ENCODE results near the gene POGZ.

Gene POGZ

DNA sequence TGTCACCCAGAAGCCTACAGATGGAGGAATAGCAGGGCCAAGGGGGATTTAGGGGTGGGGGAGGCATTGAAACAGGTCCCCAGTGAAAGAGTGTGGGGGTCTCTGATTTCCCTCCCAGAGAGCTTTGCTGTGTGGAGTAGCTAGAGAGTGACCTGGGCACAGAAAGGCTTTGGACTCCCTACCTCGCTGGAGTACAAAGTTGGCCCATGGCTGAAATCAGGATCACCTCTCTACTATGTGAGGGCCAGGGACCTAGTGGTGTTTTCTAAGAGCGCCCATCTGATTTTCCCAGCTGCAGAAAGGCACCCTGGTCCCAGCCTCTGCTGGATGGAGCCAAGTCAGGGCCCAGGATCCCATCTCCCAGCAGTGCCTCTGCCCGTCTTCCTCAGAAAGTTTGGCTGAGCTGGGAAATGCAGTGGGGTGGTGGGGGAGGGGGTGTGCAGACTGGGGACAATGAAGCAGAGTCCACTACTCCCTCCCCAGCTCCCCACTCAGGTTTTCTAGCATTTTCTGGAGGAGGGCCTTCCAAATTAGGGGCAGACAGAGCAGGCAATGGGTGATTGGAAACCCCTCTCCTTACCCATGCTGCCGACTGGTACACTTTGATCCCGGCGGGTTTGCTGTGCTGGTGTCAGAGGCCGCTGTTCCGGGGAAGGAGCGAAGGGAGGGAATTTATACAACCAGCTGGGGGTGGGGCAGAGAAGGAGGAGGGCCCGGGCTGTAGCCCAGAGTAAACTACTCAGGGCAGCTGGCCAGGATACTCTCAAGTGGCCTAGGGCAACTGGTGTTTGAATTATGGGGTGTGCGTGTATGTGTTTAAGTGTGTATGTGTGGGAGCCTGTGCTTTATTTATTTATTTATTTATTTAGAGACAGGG, 87.0 kb downstream of the POGZ start, which contains the start of gene SELENBP1:
TSS of gene SELENBP1 (minus strand) at position 648 of the 877 bp plus-strand sequence. CDS start at position 584, 64 bp downstream.
- TF ChIP-seq, protein P1, sequence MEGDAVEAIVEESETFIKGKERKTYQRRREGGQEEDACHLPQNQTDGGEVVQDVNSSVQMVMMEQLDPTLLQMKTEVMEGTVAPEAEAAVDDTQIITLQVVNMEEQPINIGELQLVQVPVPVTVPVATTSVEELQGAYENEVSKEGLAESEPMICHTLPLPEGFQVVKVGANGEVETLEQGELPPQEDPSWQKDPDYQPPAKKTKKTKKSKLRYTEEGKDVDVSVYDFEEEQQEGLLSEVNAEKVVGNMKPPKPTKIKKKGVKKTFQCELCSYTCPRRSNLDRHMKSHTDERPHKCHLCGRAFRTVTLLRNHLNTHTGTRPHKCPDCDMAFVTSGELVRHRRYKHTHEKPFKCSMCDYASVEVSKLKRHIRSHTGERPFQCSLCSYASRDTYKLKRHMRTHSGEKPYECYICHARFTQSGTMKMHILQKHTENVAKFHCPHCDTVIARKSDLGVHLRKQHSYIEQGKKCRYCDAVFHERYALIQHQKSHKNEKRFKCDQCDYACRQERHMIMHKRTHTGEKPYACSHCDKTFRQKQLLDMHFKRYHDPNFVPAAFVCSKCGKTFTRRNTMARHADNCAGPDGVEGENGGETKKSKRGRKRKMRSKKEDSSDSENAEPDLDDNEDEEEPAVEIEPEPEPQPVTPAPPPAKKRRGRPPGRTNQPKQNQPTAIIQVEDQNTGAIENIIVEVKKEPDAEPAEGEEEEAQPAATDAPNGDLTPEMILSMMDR (IDR thresholded peaks at IDR 0.05; ENCODE audit: insufficient read depth, low read depth, low read length, missing control alignments): no peak
- peak; percentile 38 for DNase-seq (ENCODE audit: low read depth)
- H3K4me3 ChIP-seq (ENCODE audit: low read length): peak within 1 kb of the TSS; percentile 20

DNA sequence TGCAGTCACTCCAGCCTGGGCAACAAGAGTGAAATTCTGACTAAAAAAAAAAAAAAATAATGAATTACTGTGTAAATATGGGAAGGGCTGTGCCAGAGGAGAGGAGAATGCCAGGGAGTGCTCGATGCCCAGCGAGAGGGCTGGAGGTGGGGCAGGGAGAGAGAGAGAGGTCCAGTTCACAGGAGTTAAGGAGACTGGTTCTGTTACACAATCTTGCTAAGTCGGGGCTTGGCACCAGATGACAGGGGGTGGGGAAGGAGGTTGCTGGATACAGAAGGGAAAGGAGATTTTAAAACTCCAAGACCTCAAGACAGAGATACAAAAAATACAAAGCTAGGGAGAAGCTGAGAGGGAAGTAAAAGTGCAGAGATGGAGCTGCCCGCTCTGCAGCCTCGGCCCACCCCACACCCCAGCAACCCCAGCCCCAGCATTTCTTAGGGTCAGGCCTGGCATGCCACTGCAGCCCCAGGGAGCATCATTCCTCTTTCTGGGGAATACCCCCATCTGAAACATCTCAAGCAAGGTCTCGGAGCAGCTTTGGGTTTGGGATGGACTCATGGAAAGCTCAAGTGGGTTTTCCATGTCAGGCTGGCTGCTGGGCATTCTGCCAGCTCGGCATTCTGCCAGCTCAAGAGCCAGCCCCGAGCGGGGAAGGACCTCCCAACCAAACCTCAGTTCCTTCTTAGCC, 87.8 kb downstream of the POGZ start:
- peak; percentile 21 for DNase-seq (ENCODE audit: low read depth)
- H3K4me3 ChIP-seq (ENCODE audit: low read length): no peak overlapping the region
- TF ChIP-seq, protein P1 (IDR thresholded peaks at IDR 0.05; ENCODE audit: insufficient read depth, low read depth, low read length, missing control alignments): no peak

DNA sequence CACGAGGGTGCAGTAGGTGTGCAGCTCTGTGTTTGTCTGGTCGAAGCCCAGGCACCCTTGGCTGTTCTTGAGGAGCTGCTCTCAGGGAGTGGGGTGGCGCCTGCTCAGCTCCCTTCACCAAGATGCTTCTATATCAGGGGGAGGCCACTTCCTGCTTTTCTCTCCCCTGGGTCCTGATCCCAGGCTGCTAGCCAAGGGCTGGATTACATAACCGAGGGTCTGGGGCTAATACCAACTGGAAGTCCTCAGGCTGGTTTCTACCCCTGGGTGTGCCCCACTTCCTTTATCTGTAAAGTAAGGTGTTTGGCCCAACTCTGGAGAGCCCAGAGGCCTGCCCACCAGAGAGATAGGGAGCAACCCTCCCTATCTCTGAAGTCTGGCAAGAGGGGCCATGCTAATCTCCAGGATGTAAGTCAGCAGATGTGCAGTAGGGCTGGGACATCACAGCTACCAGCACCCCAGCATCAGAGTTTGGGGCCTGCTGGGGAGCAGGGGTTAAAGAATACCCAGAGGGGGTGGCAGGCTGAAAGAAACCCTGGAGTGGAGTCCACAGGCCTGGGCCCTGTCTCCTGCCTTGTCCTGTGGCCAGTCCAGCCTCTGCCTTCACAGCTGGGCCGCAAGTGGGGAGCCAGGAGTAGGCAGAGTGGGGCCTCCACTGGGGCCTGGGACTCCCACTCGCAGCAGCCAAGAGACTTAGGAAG, 88.9 kb downstream of the POGZ start:
- DNase-seq (ENCODE audit: low read depth): no peak
- H3K4me3 ChIP-seq (ENCODE audit: low read length): no peak overlapping the region
- TF ChIP-seq, protein P1 (IDR thresholded peaks at IDR 0.05; ENCODE audit: insufficient read depth, low read depth, low read length, missing control alignments): no peak

DNA sequence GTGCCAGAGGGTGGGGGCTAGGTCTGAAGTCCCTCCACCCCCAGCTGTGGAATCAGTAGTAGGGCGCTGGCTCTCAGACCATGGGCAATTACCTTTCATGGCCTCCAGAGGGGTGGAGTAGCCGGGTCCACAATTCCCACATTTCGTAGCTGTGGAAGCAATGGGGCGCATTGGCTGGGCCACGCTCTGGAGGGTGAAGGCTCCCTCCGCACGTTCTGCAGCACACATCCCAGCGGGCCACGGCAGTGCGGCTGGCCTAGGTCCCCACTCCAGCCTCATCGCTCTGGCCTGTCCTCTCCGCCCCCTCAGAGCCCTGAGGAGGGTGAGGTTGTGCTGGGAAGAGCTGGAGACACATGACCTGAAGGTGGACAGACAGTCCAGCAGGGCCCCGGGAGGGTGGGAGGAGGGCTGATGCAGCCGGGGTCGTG, 89.7 kb downstream of the POGZ start:
- H3K4me3 ChIP-seq (ENCODE audit: low read length): no peak overlapping the region
- no peak for DNase-seq (ENCODE audit: low read depth)
- TF ChIP-seq, protein P1 (IDR thresholded peaks at IDR 0.05; ENCODE audit: insufficient read depth, low read depth, low read length, missing control alignments): no peak

DNA sequence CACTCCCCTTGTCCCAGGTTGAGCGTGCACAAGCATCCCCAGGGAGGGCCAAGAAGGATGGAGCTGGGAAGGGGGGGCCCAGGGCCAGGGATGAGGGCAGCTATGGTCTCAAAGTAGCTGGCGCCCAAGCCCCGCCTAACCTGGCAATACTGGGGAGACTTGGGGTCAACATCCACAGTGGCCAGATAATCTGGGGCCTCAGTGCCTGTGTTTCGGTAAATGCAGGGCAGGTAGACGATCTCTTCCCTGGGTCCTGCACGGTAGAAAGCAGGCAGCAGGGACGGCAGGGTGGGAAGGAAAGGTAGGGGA, 90.0 kb downstream of the POGZ start:
- no peak overlapping the region for H3K4me3 ChIP-seq (ENCODE audit: low read length)
- no peak for DNase-seq (ENCODE audit: low read depth)
- TF ChIP-seq, protein P1 (IDR thresholded peaks at IDR 0.05; ENCODE audit: insufficient read depth, low read depth, low read length, missing control alignments): no peak

DNA sequence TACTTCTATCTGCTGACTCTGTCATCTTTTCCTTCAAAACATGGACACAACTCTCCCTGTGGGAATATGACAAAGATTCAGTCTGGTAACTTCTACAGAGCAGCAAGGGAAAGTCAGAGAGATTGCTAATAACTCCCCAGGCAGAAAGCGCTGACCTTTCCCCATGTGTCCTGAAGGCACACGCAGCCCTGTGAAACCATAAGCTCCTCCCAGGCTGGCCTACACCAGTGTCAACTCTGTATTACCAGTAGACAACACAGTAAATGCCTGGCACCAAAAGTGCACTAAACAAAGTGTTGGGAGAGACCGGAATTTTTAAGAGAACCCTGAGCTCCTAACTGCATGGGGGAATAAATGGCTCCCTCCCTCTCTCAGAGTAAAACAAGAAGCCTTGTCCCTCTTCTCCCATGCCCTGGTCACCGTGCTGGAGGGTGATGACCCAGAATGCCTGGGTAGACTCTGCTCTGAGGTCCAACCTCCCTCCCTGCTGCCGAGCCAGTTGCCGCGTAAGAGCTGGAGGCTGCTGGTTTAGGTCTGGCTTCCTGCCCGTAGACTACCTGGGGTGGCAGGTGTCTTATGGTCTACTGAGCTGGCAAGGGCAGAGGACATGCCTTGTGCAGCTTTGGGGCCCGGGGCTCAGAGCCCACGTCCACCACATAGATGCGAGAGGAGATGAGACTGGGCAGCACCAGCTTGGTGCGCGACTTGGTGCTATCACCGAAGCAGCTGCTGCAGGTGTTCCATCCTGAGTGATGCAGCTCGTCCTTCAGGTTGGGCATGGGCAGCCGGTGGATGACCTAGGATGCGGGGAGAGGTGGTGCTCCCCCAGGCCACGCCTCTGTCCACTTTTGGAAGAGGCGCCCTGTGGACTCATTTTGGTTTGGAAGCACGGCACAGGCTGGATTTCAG, 90.6 kb downstream of the POGZ start:
- no peak overlapping the region for H3K4me3 ChIP-seq (ENCODE audit: low read length)
- TF ChIP-seq, protein P1 (IDR thresholded peaks at IDR 0.05; ENCODE audit: insufficient read depth, low read depth, low read length, missing control alignments): no peak
- DNase-seq (ENCODE audit: low read depth): no peak
